HL-60 (cell line): ENCODE data around the gene AMN.

ENCODE experiments used
- GABPA ChIP-seq: IDR thresholded peaks from 2 replicates; pipeline ENCODE4 v1.6.1; 2012; ENCODE audit warnings: low read depth
- POLR2AphosphoS5 ChIP-seq: IDR thresholded peaks from 2 replicates; pipeline ENCODE4 v1.6.1; 2012; ENCODE audit warnings: low read depth
- TF ChIP-seq, protein P1 (sequence below): IDR thresholded peaks from one replicate; pipeline ENCODE4 v1.5.1; 2011; ENCODE audit warnings: low read length, control low read depth, inconsistent platforms; ENCODE audit not compliant: insufficient read depth

DNA sequence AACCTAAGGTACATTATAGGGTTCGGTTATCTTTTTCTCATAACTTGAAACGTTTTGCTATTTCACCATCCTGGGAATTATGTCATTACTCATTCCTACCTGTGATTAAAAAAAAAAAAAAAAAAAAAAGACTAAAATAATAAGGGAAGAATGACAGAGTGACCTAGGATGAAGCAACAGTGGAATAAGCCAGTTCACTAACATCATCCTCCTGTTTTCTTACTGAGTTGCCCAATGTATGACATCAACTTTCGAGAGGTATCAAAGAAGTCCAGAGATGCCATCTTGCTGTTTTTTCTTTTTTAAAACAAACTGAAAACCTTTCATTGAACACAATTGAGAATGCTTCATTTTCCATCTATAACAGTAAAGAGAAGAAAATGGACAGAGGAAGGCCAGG, 42.8 kb downstream of the AMN start:
- TF ChIP-seq, protein P1, sequence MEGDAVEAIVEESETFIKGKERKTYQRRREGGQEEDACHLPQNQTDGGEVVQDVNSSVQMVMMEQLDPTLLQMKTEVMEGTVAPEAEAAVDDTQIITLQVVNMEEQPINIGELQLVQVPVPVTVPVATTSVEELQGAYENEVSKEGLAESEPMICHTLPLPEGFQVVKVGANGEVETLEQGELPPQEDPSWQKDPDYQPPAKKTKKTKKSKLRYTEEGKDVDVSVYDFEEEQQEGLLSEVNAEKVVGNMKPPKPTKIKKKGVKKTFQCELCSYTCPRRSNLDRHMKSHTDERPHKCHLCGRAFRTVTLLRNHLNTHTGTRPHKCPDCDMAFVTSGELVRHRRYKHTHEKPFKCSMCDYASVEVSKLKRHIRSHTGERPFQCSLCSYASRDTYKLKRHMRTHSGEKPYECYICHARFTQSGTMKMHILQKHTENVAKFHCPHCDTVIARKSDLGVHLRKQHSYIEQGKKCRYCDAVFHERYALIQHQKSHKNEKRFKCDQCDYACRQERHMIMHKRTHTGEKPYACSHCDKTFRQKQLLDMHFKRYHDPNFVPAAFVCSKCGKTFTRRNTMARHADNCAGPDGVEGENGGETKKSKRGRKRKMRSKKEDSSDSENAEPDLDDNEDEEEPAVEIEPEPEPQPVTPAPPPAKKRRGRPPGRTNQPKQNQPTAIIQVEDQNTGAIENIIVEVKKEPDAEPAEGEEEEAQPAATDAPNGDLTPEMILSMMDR, result no peak
- TF ChIP-seq POLR2AphosphoS5 (no peak), GABPA (no peak)
